Measurements from ENCODE around the gene PALM.
"Not testable (repeated sequence)": the region's sequence is repeated elsewhere in the genome, so short reads cannot be mapped to it uniquely, and the experiment has no call there.

Gene PALM

DNA sequence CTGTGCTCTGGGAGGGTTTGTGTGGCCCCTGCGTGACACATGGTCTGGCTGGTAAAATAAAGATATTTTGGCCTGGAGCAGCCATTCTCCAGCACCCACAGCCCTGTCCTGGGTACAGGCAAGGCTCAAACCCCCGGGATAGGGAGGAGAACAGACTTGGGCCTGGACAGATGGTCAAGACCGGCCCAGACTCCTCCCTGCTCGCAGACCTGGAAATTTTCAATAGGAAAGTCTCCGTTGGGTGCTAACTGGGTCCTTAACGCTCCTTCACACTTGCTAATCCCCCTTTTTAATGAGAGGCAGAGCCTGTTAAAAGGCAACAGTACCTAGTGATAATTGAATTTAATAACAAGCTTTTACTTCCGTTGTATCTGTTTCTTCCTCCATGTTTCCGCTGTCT, 2.5 kb downstream of the PALM start:
- Mint-ChIP-seq H3K27me3 (peaks cover 14% of the 10 kb centered on the region), H3K27ac (no peak overlapping the region), H3K9me3 (ENCODE audit: low read depth) (peaks cover 4% of the 10 kb centered on the region), H3K4me1 (ENCODE audit: low read depth) (peaks cover 2% of the 10 kb centered on the region), H3K4me3 (peak overlapping the region; percentile 38), H3K36me3 (no peaks in the 10 kb centered on the region)

DNA sequence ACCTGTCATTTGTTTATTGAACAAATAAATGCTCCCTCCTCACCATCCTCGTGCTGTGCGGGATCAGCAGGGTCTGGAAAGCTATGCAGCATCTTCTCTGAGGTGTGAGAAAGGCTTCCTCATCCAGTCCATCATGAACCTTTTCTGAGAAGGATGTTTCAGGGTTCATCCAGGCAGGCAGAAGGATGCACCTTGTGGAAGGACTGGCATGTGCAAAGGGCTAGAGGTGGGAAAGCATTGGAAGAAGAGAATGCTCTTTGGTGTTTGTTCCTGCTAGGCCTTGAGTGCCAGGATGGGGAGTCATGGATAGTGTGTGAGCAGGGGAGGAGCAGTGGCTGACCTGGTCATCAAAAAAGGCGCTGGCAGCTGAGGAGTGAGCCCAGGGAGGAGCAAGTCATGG, 6.6 kb downstream of the PALM start:
- Mint-ChIP-seq H3K27ac (no peak overlapping the region), H3K4me1 (ENCODE audit: low read depth) (no peaks in the 10 kb centered on the region), H3K4me3 (no peak overlapping the region), H3K27me3 (peaks cover 11% of the 10 kb centered on the region), H3K36me3 (no peaks in the 10 kb centered on the region), H3K9me3 (ENCODE audit: low read depth) (peaks cover 4% of the 10 kb centered on the region)

DNA sequence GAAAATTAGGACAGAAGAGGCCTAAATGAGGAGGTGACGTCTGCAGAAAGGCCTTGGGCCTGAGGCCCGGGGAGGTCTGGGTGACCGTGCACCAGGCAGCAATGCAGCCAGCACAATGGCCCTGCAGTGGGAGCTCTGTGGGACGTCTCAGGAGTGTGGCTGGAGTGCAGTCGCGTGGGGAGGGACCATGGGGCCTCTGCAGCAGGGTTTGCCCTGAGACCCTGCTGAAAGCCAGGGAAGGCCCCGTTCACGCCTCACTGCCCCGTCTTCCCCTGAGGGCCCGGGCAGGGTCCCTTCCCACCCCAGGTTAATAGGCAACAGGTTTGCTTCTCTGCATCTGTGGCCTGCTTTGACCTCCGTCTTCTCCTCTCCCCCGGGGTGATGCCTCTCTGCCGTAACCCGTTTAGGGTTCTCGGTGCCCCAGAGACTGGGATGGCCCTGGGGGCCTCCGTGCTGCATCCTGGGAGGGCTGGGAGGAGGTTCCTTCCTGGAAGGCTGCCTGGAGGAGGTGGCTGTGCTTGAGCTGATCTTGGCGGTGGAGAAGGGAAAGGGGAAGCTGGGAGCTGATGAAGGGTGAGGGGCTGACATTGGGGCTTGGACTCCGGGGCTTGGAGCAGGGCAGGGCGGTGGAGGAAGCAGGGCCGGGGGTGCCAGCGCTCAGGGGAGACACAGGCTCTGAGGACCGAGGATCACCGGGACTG, 9.7 kb downstream of the PALM start:
- H3K4me1 Mint-ChIP-seq (ENCODE audit: low read depth) = no peaks in the 10 kb centered on the region
- no peaks in the 10 kb centered on the region for H3K36me3 Mint-ChIP-seq
- peaks cover 4% of the 10 kb centered on the region for H3K9me3 Mint-ChIP-seq (ENCODE audit: low read depth)
- no peak overlapping the region for H3K27ac Mint-ChIP-seq
- H3K4me3 Mint-ChIP-seq = no peak overlapping the region
- H3K27me3 Mint-ChIP-seq = peaks cover 7% of the 10 kb centered on the region

DNA sequence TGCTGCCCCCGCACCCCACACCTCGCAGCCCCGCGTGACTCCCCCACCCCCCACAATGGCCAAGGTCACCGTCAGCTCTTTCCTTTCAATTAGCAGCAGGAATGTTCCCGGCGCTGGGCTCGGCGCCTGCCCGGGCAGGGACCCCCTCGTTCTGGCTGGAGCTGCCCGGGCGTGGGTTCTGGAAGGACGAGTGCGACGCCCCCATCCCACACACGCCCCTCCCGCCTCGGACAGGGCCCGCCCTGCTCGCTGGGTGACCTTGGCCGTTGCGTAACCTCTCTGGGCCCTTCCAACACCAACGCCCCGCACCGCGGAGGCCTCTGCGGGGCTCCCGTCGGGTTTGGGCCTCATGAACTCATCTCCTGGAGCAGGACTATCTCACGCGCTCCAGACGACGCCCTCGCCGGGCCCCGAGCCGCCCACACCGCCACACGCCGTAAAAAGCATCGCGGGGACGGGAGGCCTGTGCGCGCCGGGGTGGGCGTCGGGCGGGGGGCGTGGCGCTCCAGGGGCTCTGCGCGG, 10.3 kb downstream of the PALM start:
- H3K27me3 Mint-ChIP-seq = peaks cover 7% of the 10 kb centered on the region
- no peaks in the 10 kb centered on the region for H3K4me1 Mint-ChIP-seq (ENCODE audit: low read depth)
- H3K9me3 Mint-ChIP-seq (ENCODE audit: low read depth) = peaks cover 4% of the 10 kb centered on the region
- H3K27ac Mint-ChIP-seq = no peak overlapping the region
- no peaks in the 10 kb centered on the region for H3K36me3 Mint-ChIP-seq
- H3K4me3 Mint-ChIP-seq = no peak overlapping the region

DNA sequence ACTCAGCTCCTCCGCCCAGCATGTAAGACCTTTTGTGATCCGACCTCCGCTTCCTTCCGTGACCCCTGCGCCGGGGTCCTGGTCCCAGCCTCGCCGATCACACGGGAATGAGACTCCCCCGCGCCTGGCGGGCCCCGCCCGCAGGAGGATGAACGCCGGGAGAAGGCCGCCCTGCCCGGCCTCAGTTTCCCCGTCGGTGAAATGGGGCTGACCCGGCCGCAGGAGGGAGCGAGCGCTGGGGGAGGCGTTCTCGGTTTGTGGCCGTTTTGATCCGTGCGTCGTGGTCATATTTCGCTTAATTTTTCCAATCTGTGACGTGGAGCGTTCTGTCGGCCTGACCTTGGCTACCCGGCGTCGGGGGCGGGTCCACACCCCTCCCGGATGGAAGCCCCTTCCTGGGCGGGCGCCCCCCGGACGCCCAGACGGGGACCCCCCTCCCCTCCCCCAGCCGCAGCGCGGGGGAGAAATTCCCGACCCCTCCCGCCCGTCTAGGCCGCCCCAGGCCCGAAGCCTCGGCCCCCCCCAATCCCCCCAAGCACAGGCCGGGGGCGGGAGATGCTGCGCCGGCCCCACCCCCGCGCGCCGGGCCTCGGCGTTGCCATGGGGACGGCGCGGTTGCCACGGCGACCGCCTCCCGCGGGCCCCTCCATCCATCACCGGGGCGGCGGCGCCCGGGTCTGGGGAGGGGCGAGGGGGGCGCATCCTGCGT, 11.1 kb downstream of the PALM start:
- Mint-ChIP-seq H3K9me3 (ENCODE audit: low read depth) (peaks cover 4% of the 10 kb centered on the region), H3K4me3 (no peak overlapping the region), H3K4me1 (ENCODE audit: low read depth) (no peaks in the 10 kb centered on the region), H3K27ac (no peak overlapping the region), H3K36me3 (no peaks in the 10 kb centered on the region), H3K27me3 (peaks cover 7% of the 10 kb centered on the region)

DNA sequence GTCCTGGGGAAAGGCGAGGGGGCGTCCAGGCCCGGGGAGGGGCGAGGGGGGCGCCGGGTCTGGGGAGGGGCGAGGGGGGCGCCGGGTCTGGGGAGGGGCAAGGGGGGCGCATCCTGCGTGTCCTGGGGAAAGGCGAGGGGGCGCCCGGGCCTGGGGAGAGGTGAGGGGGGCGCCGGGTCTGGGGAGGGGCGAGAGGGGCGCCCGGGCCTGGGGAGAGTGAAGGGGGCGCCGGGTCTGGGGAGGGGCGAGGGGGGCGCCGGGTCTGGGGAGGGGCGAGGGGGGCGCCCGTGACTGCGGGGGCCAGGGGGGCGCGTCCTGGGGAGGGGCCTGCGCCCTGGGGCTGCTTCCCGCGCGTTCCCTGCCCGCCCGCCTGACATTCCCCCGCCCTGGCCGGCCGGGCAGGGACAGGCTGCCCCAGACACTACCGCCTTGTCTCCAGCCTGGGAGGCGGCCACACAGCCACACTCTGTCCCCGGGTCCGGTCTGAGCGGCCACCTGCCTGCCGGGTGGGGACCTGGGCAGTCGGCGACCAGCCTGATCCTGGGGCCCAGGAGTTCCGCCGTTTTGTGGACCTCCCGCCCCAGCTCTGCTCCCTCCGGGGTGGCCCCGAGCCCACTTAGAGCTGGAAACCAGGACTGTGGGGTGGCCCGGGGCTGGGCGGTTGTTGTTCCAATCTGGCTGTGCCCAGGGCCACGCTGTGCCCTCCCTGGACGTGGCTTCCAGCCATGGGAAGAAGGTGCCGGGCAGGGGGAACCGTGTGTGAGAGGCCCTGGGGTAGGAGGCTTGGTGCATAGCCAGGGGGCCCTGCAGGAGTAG, 11.8 kb downstream of the PALM start:
- Mint-ChIP-seq H3K36me3 (no peaks in the 10 kb centered on the region), H3K27ac (no peak overlapping the region), H3K4me3 (no peak overlapping the region), H3K4me1 (ENCODE audit: low read depth) (no peaks in the 10 kb centered on the region), H3K9me3 (ENCODE audit: low read depth) (no peaks in the 10 kb centered on the region), H3K27me3 (peaks cover 5% of the 10 kb centered on the region)

DNA sequence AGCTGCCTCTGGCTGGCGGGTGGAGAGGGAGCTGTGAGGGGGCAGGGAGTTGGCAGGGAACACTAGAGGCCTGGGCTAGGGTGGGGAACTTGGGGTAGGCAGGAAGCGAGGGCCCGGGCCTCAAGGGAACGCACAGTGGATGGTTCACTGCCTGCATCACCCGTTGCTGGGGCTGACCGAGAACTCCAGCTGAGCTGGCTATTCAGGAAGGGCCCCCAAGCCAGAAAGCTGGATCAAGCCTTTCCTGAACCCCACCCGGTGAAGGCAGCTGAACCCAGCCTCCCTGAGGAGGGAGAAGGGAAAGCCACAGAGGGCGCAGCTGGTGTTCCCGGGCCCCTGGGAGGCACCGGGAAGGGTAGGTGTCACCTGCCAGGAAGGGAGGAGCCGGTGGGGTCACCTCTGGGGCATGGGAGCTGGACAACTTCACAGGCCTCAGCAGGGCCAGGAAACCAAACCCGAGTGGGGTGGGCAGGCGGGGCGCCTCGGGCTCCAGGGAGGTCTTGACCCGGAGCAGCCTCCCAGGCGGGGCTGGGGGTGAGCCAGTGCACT, 13.9 kb downstream of the PALM start:
- Mint-ChIP-seq H3K27ac (no peak overlapping the region), H3K4me1 (ENCODE audit: low read depth) (no peaks in the 10 kb centered on the region), H3K36me3 (no peaks in the 10 kb centered on the region), H3K27me3 (peaks cover 2% of the 10 kb centered on the region), H3K4me3 (no peak overlapping the region), H3K9me3 (ENCODE audit: low read depth) (no peaks in the 10 kb centered on the region)

DNA sequence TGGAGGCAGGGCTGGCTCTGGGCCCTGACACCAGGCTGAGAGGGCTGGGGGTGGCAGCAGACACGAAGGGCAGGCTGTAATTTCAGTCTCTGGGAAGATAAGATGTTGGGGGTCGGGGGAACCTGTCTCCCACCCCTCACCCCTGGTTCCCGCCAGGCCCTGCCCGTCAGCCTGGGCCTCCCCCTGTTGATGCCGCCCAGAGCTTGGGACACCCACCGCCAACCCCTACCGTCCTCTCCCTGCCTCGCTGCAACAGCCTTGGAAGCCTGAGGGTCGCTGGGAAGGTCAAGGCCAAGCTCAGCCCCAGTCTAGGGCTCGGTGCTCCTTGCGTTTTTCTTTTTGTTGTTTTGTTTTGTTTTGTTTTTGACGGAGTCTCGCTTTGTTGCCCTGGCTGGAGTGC, 14.5 kb downstream of the PALM start:
- no peaks in the 10 kb centered on the region for H3K36me3 Mint-ChIP-seq
- H3K27ac Mint-ChIP-seq = no peak overlapping the region
- H3K4me3 Mint-ChIP-seq = no peak overlapping the region

DNA sequence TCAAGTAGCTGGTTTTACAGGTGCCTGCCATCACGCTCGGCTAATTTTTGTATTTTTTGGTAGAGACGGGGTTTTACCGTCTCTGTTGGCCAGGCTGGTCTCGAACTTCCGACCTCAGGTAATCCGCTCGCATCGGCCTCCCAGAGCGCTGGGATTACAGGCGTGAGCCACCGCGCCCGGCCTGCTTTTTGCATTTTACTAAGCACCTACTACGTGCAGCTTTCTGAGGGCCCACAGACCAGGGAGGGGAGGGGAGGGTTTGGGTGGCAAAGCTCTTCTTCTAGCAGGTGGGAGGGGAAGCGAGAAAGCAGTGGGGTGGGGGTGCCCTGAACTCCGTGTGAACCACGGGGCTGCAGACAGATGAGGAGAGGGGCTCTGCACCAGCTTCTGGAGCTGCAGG, 15.0 kb downstream of the PALM start:
- Mint-ChIP-seq H3K4me3 (no peak overlapping the region), H3K27me3 (no peaks in the 10 kb centered on the region), H3K36me3 (no peaks in the 10 kb centered on the region), H3K9me3 (ENCODE audit: low read depth) (no peaks in the 10 kb centered on the region), H3K4me1 (ENCODE audit: low read depth) (no peaks in the 10 kb centered on the region), H3K27ac (no peak overlapping the region)

More for the DNA sequence above, 14.5 kb downstream of the PALM start:
- no peaks in the 10 kb centered on the region for H3K9me3 Mint-ChIP-seq (ENCODE audit: low read depth)
- no peaks in the 10 kb centered on the region for H3K4me1 Mint-ChIP-seq (ENCODE audit: low read depth)
- peaks cover 2% of the 10 kb centered on the region for H3K27me3 Mint-ChIP-seq

DNA sequence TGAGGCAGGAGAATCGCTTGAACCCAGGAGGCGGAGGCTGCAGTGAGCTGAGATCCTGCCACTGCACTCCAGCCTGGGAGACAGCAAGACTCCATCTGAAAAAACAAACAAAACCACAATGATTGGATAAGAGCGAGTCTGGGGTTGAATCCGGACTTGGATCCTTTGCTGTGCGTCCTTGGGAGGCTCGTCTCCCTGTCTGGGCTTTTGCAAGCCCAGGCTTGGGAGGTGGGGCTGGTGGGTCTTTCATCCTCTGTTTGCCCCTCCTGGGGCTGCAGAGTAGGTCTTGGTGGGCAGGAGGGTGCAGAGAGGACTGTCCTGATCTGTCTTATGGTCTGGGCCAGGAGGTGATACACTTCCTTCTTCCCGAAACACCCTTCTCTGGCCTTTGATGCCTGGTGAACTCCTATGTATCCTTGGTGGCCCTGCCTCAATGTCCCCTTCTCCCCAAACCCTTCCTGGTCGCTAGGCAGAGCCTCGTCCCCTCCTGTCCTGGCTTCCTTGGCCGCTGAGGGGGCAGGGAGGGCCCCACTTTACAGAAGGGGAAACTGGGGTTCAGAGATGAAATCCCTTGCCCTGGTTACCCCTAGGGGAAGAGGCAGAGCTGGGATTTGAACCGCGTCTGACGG, 16.8 kb downstream of the PALM start:
- no peak overlapping the region for H3K4me3 Mint-ChIP-seq

DNA sequence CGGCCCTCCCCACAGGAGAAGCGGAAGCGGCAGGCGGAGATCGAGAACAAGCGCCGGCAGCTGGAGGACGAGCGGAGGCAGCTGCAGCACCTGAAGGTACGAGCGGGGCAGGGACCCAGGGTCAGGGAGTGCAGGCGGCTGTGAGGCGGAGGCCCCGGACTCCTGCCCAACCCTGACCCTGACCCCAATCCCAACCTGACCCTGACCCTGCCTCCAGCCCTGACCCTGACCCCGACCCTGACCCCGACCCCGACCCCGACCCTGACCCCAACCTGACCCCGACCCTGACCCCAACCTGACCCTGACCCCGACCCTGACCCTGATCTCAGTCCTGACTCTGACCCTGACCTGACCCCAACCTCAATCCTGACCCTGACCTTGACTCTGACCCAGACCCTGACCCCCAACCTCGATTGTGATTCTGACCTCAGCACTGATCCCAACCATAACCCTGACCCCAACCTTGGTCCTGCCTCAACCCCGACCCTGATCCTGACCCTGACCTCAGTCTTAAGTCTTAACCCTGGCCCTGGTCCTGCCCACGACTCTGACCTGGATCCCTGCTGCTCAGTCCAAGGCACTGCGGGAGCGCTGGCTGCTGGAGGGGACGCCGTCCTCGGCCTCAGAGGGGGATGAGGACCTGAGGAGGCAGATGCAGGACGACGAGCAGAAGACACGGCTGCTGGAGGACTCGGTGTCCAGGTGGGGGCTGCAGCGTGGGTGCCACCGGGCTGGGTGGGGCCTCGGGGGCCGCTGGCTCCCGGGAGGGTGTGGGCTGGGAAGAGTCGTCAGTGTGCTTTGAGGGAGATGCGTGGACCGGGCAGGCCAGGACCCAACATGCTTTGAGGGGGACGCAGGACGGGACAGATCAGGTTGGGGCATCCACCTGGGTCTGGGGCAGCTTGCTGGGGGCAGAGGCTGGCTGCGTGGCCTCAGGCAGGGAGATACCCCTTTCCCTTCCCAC, 18.5 kb downstream of the PALM start:
- Mint-ChIP-seq H3K27me3 (no peaks in the 10 kb centered on the region), H3K9me3 (ENCODE audit: low read depth) (no peaks in the 10 kb centered on the region), H3K4me1 (ENCODE audit: low read depth) (no peaks in the 10 kb centered on the region), H3K36me3 (no peaks in the 10 kb centered on the region), H3K4me3 (no peak overlapping the region), H3K27ac (no peak overlapping the region)

More for the DNA sequence above, 16.8 kb downstream of the PALM start:
- Mint-ChIP-seq H3K27ac (no peak overlapping the region), H3K27me3 (no peaks in the 10 kb centered on the region), H3K4me1 (ENCODE audit: low read depth) (no peaks in the 10 kb centered on the region), H3K9me3 (ENCODE audit: low read depth) (no peaks in the 10 kb centered on the region), H3K36me3 (no peaks in the 10 kb centered on the region)

DNA sequence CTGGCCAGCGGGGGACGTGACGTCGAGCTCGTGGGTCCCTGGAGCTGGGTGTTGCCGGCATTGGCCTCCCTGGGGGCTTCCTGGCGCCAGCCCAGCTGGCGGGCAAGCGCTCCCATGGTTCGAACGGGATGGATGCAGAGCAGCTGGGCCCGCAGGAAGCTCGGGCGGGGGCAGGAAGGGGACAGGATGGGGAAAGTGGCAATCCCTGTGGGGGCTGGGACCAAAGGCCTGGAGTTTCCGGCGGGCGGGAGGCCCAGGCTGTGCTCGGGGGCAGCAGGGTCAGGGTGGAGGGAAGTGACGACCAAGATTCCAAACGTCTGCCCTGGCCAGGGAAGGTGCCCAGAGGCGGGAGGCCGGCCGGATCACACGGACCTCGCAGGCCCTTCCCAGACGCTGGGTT, 19.3 kb downstream of the PALM start:
- Mint-ChIP-seq H3K27ac (no peak overlapping the region), H3K4me1 (ENCODE audit: low read depth) (no peaks in the 10 kb centered on the region), H3K36me3 (no peaks in the 10 kb centered on the region), H3K4me3 (no peak overlapping the region), H3K9me3 (ENCODE audit: low read depth) (no peaks in the 10 kb centered on the region), H3K27me3 (no peaks in the 10 kb centered on the region)

DNA sequence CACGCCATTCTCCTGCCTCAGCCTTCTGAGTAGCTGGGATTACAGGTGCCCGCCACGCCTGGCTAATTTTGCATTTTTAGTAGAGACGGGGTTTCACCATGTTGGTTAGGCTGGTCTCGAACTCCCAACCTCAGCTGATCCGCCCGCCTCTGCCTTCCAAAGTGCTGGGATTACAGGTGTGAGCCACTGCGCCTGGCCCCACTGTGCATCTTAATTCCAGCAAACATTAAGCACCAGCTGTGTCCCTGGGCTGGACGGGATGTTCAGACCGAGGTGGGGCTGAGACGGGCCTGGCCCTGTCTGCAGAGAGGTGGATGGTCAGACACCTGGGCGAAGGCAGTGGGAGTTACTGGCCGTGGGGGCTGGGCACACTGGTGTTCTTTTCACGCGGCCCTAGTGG, 20.8 kb downstream of the PALM start:
- H3K9me3 Mint-ChIP-seq (ENCODE audit: low read depth); H3K27ac Mint-ChIP-seq; H3K27me3 Mint-ChIP-seq; H3K36me3 Mint-ChIP-seq; H3K4me3 Mint-ChIP-seq; H3K4me1 Mint-ChIP-seq (ENCODE audit: low read depth): not testable (repeated sequence)

Measured in activated naive CD8-positive, alpha-beta T cell (primary cell).